ACC112 (cell line): ENCODE data around the gene GPC6.

Experiments
- H2AFZ ChIP-seq: fragments of 200-600 bp; sonication (generic); one replicate; pipeline ENCODE4 v1.6.0; 2017; ENCODE audit warnings: antibody characterized with exemption, low read length; ENCODE audit not compliant: unreplicated experiment
- H3K27ac ChIP-seq: fragments of 200-600 bp; sonication (generic); 2 replicates; pipeline ENCODE4 v1.5.1; 2014; ENCODE audit warnings: low read depth, mild to moderate bottlenecking, antibody characterized with exemption, low read length, moderate library complexity
- H3K27me3 ChIP-seq: fragments of 200-600 bp; sonication (generic); 2 replicates; pipeline ENCODE4 v1.6.1; 2014; ENCODE audit warnings: mild to moderate bottlenecking, antibody characterized with exemption, low read length, moderate library complexity, mixed read lengths; ENCODE audit not compliant: insufficient read depth
- H3K36me3 ChIP-seq: fragments of 200-600 bp; sonication (generic); 2 replicates; pipeline ENCODE4 v1.6.1; 2016; ENCODE audit warnings: mild to moderate bottlenecking, antibody characterized with exemption, low read length, moderate library complexity, mixed read lengths; ENCODE audit not compliant: insufficient read depth
- H3K4me1 ChIP-seq: fragments of 200-600 bp; sonication (generic); one replicate; pipeline ENCODE4 v1.6.1; 2016; ENCODE audit warnings: low read length, mixed read lengths; ENCODE audit not compliant: insufficient read depth, unreplicated experiment, control insufficient read depth
- H3K4me3 ChIP-seq: fragments of 200-600 bp; sonication (generic); 2 replicates; pipeline ENCODE4 v1.5.1; 2014; ENCODE audit warnings: mild to moderate bottlenecking, low read depth, low read length
- H3K79me2 ChIP-seq: fragments of 200-600 bp; sonication (generic); one replicate; pipeline ENCODE4 v1.6.0; 2016; ENCODE audit warnings: low read length; ENCODE audit not compliant: control insufficient read depth, unreplicated experiment, insufficient read depth

Gene GPC6

GRCh38 chr13:93814658-93815057 is 588.1 kb downstream of the GPC6 start:
- Histone ChIP-seq H3K79me2 (no peaks in the 10 kb centered on the region), H3K27ac (no peak overlapping the region), H3K4me1 (no peaks in the 10 kb centered on the region), H3K27me3 (no peaks in the 10 kb centered on the region), H2AFZ (no peak overlapping the region), H3K36me3 (no peaks in the 10 kb centered on the region), H3K4me3 (no peak overlapping the region)

- Histone ChIP-seq H3K27ac (no peak overlapping the region), H3K27me3 (no peaks in the 10 kb centered on the region), H3K4me3 (no peak overlapping the region), H3K79me2 (no peaks in the 10 kb centered on the region), H2AFZ (no peak overlapping the region), H3K4me1 (no peaks in the 10 kb centered on the region), H3K36me3 (no peaks in the 10 kb centered on the region)
Measured at GRCh38 chr13:93818345-93818744, 591.7 kb downstream of the GPC6 start.

GRCh38 chr13:93819331-93819890 is 592.8 kb downstream of the GPC6 start:
- no peaks in the 10 kb centered on the region for H3K27me3 ChIP-seq
- H3K4me3 ChIP-seq, result no peak overlapping the region
- H3K36me3 ChIP-seq, result no peaks in the 10 kb centered on the region
- H3K79me2 ChIP-seq, result no peaks in the 10 kb centered on the region
- no peak overlapping the region for H3K27ac ChIP-seq
- no peaks in the 10 kb centered on the region for H3K4me1 ChIP-seq
- H2AFZ ChIP-seq, result no peak overlapping the region

- Histone ChIP-seq H3K79me2 (no peaks in the 10 kb centered on the region), H3K4me3 (no peak overlapping the region), H3K4me1 (no peaks in the 10 kb centered on the region)
Measured at GRCh38 chr13:93824286-93824685, 597.7 kb downstream of the GPC6 start.

GRCh38 chr13:93834051-93834450 is 607.4 kb downstream of the GPC6 start:
- H2AFZ ChIP-seq, result no peak overlapping the region
- no peak overlapping the region for H3K4me3 ChIP-seq
- H3K27me3 ChIP-seq, result no peaks in the 10 kb centered on the region
- no peaks in the 10 kb centered on the region for H3K79me2 ChIP-seq
- no peaks in the 10 kb centered on the region for H3K4me1 ChIP-seq
- H3K36me3 ChIP-seq, result no peaks in the 10 kb centered on the region
- no peak overlapping the region for H3K27ac ChIP-seq

More at GRCh38 chr13:93824286-93824685, 597.7 kb downstream of the GPC6 start:
- no peaks in the 10 kb centered on the region for H3K27me3 ChIP-seq
- no peak overlapping the region for H2AFZ ChIP-seq
- H3K36me3 ChIP-seq, result no peaks in the 10 kb centered on the region
- H3K27ac ChIP-seq, result no peak overlapping the region

GRCh38 chr13:93843082-93843481 is 616.5 kb downstream of the GPC6 start:
- no peak overlapping the region for H3K27ac ChIP-seq
- no peaks in the 10 kb centered on the region for H3K27me3 ChIP-seq
- H3K79me2 ChIP-seq, result no peaks in the 10 kb centered on the region
- H2AFZ ChIP-seq, result no peak overlapping the region
- peaks cover 10% of the 10 kb centered on the region for H3K4me1 ChIP-seq
- H3K36me3 ChIP-seq, result no peaks in the 10 kb centered on the region
- no peak overlapping the region for H3K4me3 ChIP-seq

- H3K4me1 ChIP-seq, result peaks cover 10% of the 10 kb centered on the region
- no peaks in the 10 kb centered on the region for H3K36me3 ChIP-seq
- no peak overlapping the region for H3K4me3 ChIP-seq
- H3K27ac ChIP-seq, result peak overlapping the region; percentile 75
- no peaks in the 10 kb centered on the region for H3K27me3 ChIP-seq
- H3K79me2 ChIP-seq, result no peaks in the 10 kb centered on the region
- peak overlapping the region; percentile 67 for H2AFZ ChIP-seq
Measured at GRCh38 chr13:93847162-93847561, 620.6 kb downstream of the GPC6 start.

- Histone ChIP-seq H2AFZ (no peak overlapping the region), H3K79me2 (no peaks in the 10 kb centered on the region), H3K27me3 (no peaks in the 10 kb centered on the region), H3K27ac (no peak overlapping the region), H3K4me1 (peaks cover 10% of the 10 kb centered on the region), H3K36me3 (no peaks in the 10 kb centered on the region), H3K4me3 (no peak overlapping the region)
Measured at GRCh38 chr13:93848247-93848646, 621.6 kb downstream of the GPC6 start.

- Histone ChIP-seq H3K27ac (no peak overlapping the region), H3K4me3 (no peak overlapping the region), H3K27me3 (no peaks in the 10 kb centered on the region), H3K4me1 (peaks cover 10% of the 10 kb centered on the region), H3K79me2 (no peaks in the 10 kb centered on the region), H3K36me3 (no peaks in the 10 kb centered on the region), H2AFZ (no peak overlapping the region)
Measured at GRCh38 chr13:93851236-93851635, 624.6 kb downstream of the GPC6 start.

GRCh38 chr13:93853912-93854311 is 627.3 kb downstream of the GPC6 start:
- H3K36me3 ChIP-seq, result no peaks in the 10 kb centered on the region
- no peaks in the 10 kb centered on the region for H3K79me2 ChIP-seq
- no peak overlapping the region for H3K4me3 ChIP-seq

GRCh38 chr13:93857126-93857525 is 630.5 kb downstream of the GPC6 start:
- no peak overlapping the region for H2AFZ ChIP-seq
- H3K4me3 ChIP-seq, result no peak overlapping the region
- no peaks in the 10 kb centered on the region for H3K79me2 ChIP-seq
- peaks cover 17% of the 10 kb centered on the region for H3K4me1 ChIP-seq
- no peaks in the 10 kb centered on the region for H3K27me3 ChIP-seq
- H3K27ac ChIP-seq, result no peak overlapping the region
- no peaks in the 10 kb centered on the region for H3K36me3 ChIP-seq

More at GRCh38 chr13:93853912-93854311, 627.3 kb downstream of the GPC6 start:
- Histone ChIP-seq H3K4me1 (peaks cover 6% of the 10 kb centered on the region), H3K27ac (no peak overlapping the region), H3K27me3 (no peaks in the 10 kb centered on the region), H2AFZ (no peak overlapping the region)
